IMR-90 (cell line): ENCODE results near the gene MNAT1. TPM values are rescaled to one million over a fixed set of nuclear protein-coding genes. Genes with fewer than 3 reads are reported as not detected.

Experiments used
- ATAC-seq: fragments of 200-7000 bp; cut with Tn5 transposase; 2 replicates; pipeline ENCODE4 v1.9.1; 2020; ENCODE audit warnings: low read depth, mild to moderate bottlenecking, moderate library complexity
- BruUV-seq: library from RNA; stranded (reverse); fragments of 400-500 nt; replicated peaks from 2 replicates; lab custom pipeline; 2021; lab: Mats Ljungman, UMichigan
- CTCF ChIA-PET: fragments of 300-600 bp; formaldehyde crosslinking; extraction: SDS; loops from one replicate; lab custom pipeline; 2021; ENCODE audit warnings: antibody characterized with exemption; lab: Yijun Ruan, JAX
- POLR2A ChIA-PET: fragments of 300-600 bp; sonication (Branson Sonifier 250); formaldehyde crosslinking; loops from one replicate; lab custom pipeline; 2022; ENCODE audit warnings: antibody characterized with exemption; ENCODE audit not compliant: unreplicated experiment; lab: Charles Lee
- DNase-seq: peaks from one replicate; pipeline ENCODE4 v3.0.0; 2013
- H2AFZ ChIP-seq: replicated peaks from 2 replicates; pipeline ENCODE3; 2013; ENCODE audit warnings: low read length, mild to moderate bottlenecking; ENCODE audit not compliant: poor library complexity
- H2AK5ac ChIP-seq: 2 replicates; pipeline ENCODE4 v1.6.1; 2013; ENCODE audit warnings: low read depth, low read length, inconsistent platforms
- H2AK9ac ChIP-seq: replicated peaks from 2 replicates; pipeline ENCODE3; 2013; ENCODE audit warnings: mild to moderate bottlenecking, low read depth, low read length, moderate library complexity; ENCODE audit not compliant: poor library complexity
- H2BK120ac ChIP-seq: 2 replicates; pipeline ENCODE4 v1.6.1; 2013; ENCODE audit warnings: low read depth, low read length, inconsistent platforms
- H2BK15ac ChIP-seq: 3 replicates; pipeline ENCODE4 v1.6.1; 2013; ENCODE audit warnings: low read depth, low read length, inconsistent platforms
- H2BK20ac ChIP-seq: 2 replicates; pipeline ENCODE4 v1.6.1; 2013; ENCODE audit warnings: low read depth, mild to moderate bottlenecking, inconsistent platforms, low read length, moderate library complexity
- H2BK5ac ChIP-seq: 2 replicates; pipeline ENCODE4 v1.6.1; 2013; ENCODE audit warnings: mild to moderate bottlenecking, low read depth, low read length, inconsistent platforms; ENCODE audit not compliant: poor library complexity, severe bottlenecking
- H3K14ac ChIP-seq: replicated peaks from 2 replicates; pipeline ENCODE4 v1.6.1; 2013; ENCODE audit warnings: low read depth, low read length, inconsistent platforms
- H3K18ac ChIP-seq: 2 replicates; pipeline ENCODE4 v1.6.1; 2013; ENCODE audit warnings: low read depth, low read length, control low read depth
- H3K23ac ChIP-seq: 2 replicates; pipeline ENCODE4 v1.6.1; 2013; ENCODE audit warnings: low read depth, low read length, inconsistent platforms
- H3K27ac ChIP-seq: 2 replicates; pipeline ENCODE4 v1.5.1; 2013; ENCODE audit warnings: mild to moderate bottlenecking, control low read depth, low read length; ENCODE audit not compliant: insufficient read depth
- H3K27me3 ChIP-seq: 2 replicates; pipeline ENCODE4 v1.6.1; 2013; ENCODE audit warnings: low read length; ENCODE audit not compliant: control insufficient read depth, insufficient read depth
- H3K36me3 ChIP-seq: 2 replicates; pipeline ENCODE4 v1.6.1; 2013; ENCODE audit warnings: low read length, mixed read lengths; ENCODE audit not compliant: control insufficient read depth, insufficient read depth
- H3K4ac ChIP-seq: 2 replicates; pipeline ENCODE4 v1.6.1; 2013; ENCODE audit warnings: low read depth, low read length, inconsistent platforms
- H3K4me1 ChIP-seq: 2 replicates; pipeline ENCODE4 v1.6.1; 2013; ENCODE audit warnings: low read length, mixed read lengths; ENCODE audit not compliant: control insufficient read depth, insufficient read depth
- H3K4me2 ChIP-seq: 2 replicates; pipeline ENCODE4 v1.6.1; 2013; ENCODE audit warnings: low read depth, mild to moderate bottlenecking, control low read depth, low read length, moderate library complexity
- H3K4me3 ChIP-seq: 2 replicates; pipeline ENCODE4 v1.5.1; 2013; ENCODE audit warnings: low read depth, mild to moderate bottlenecking, control low read depth, low read length, moderate library complexity; ENCODE audit not compliant: insufficient read depth
- H3K56ac ChIP-seq: 2 replicates; pipeline ENCODE4 v1.6.1; 2013; ENCODE audit warnings: low read length, inconsistent platforms; ENCODE audit not compliant: insufficient read depth; ENCODE audit errors: extremely low read depth
- H3K79me1 ChIP-seq, 2 experiments: 2 replicates each; pipeline ENCODE4 v1.6.1; 2013; ENCODE audit warnings: low read length in 2 of 2, inconsistent platforms in 1 of 2, low read depth in 1 of 2
- H3K9ac ChIP-seq: 2 replicates; pipeline ENCODE4 v1.6.1; 2013; ENCODE audit warnings: low read depth, low read length, control low read depth
- H3K9me1 ChIP-seq: 2 replicates; pipeline ENCODE4 v1.6.1; 2013; ENCODE audit warnings: low read length, inconsistent platforms; ENCODE audit not compliant: insufficient read depth
- H3K9me3 ChIP-seq: 2 replicates; pipeline ENCODE4 v1.6.1; 2013; ENCODE audit warnings: low read length; ENCODE audit not compliant: control insufficient read depth, insufficient read depth
- H4K20me1 ChIP-seq: 2 replicates; pipeline ENCODE4 v1.6.1; 2013; ENCODE audit warnings: low read length, inconsistent platforms; ENCODE audit not compliant: insufficient read depth
- H4K5ac ChIP-seq: 2 replicates; pipeline ENCODE4 v1.6.1; 2013; ENCODE audit warnings: mild to moderate bottlenecking, low read depth, low read length, control low read depth
- H4K8ac ChIP-seq, 2 experiments: 2 replicates each; pipeline ENCODE4 v1.6.1; 2013; ENCODE audit warnings: low read depth in 2 of 2, low read length in 2 of 2, control low read depth in 1 of 2, inconsistent platforms in 1 of 2
- H4K91ac ChIP-seq: 2 replicates; pipeline ENCODE4 v1.6.1; 2013; ENCODE audit warnings: low read depth, low read length, inconsistent platforms; ENCODE audit not compliant: insufficient read depth
- BHLHE40 ChIP-seq: fragments of 150-350 bp; IDR thresholded peaks from 2 replicates; pipeline ENCODE4 v1.6.1; 2016; ENCODE audit warnings: mild to moderate bottlenecking, low read depth, low read length
- ELK1 ChIP-seq: fragments of 150-350 bp; IDR thresholded peaks from 2 replicates; pipeline ENCODE4 v1.6.1; 2016; ENCODE audit warnings: low read depth, mild to moderate bottlenecking, low read length, moderate library complexity, borderline replicate concordance
- MAFK ChIP-seq: IDR thresholded peaks from 2 replicates; pipeline ENCODE4 v1.6.1; 2012; ENCODE audit warnings: low read depth, low read length, improper control_type of control experiment
- MXI1 ChIP-seq: IDR thresholded peaks from 2 replicates; pipeline ENCODE4 v1.6.1; 2012; ENCODE audit warnings: low read depth, mild to moderate bottlenecking, low read length, moderate library complexity, borderline replicate concordance
- NFE2L2 ChIP-seq: fragments of 150-350 bp; IDR thresholded peaks from 2 replicates; pipeline ENCODE4 v1.6.1; 2016; ENCODE audit warnings: low read depth, mild to moderate bottlenecking, low read length
- RAD21 ChIP-seq: IDR thresholded peaks from 2 replicates; pipeline ENCODE4 v1.6.1; 2012; ENCODE audit warnings: low read length, improper control_type of control experiment
- RCOR1 ChIP-seq: IDR thresholded peaks from 2 replicates; pipeline ENCODE4 v1.6.1; 2012; ENCODE audit warnings: mild to moderate bottlenecking, low read length, improper control_type of control experiment; ENCODE audit not compliant: insufficient replicate concordance
- SMC3 ChIP-seq: fragments of 150-350 bp; IDR thresholded peaks from 2 replicates; pipeline ENCODE4 v1.6.1; 2016; ENCODE audit warnings: low read depth, mild to moderate bottlenecking, antibody characterized with exemption, low read length, moderate library complexity
- dilution Hi-C: fragments of 300-500 bp; cut with HindIII; formaldehyde crosslinking; loops from one replicate; pipeline ENCODE4 v1.14.3; 2018; ENCODE audit warnings: low sequenced_read_pairs; ENCODE audit not compliant: unreplicated experiment
- in situ Hi-C: fragments of 300-500 bp; cut with MboI; formaldehyde crosslinking; loops from 3 replicates; pipeline ENCODE4 v1.14.3; 2019; ENCODE audit warnings: low sequenced_read_pairs, inconsistent platforms, mixed read lengths
- intact Hi-C: fragments of 100-400 bp; cut with micrococcal nuclease; formaldehyde crosslinking; loops from 2 replicates; pipeline ENCODE4 v1.10.0; 2022
- polyA plus RNA-seq, 3 experiments: library from polyadenylated mRNA; depleted of rRNA; stranded (reverse); fragments of >200 nt; gene quantifications; 2 replicates each; pipeline ENCODE4 v1.2.3, GENCODE V29; 2012; ENCODE audit warnings: low replicate concordance in 1 of 3
- total RNA-seq: library from RNA; depleted of rRNA; stranded (reverse); fragments of >200 nt; gene quantifications from 2 replicates; pipeline ENCODE4 v1.2.3, GENCODE V29; 2012
- TF ChIP-seq, protein P1 (sequence below): conservative IDR thresholded peaks from 2 replicates; pipeline ENCODE4 v1.5.1; 2012; ENCODE audit warnings: mild to moderate bottlenecking, low read depth, low read length, improper control_type of control experiment

Gene MNAT1
- total and polyA plus RNA-seq, 2 of the 4 experiments (the other 2 are of a cell fraction), result 48.2 to 53.0 TPM

DNA sequence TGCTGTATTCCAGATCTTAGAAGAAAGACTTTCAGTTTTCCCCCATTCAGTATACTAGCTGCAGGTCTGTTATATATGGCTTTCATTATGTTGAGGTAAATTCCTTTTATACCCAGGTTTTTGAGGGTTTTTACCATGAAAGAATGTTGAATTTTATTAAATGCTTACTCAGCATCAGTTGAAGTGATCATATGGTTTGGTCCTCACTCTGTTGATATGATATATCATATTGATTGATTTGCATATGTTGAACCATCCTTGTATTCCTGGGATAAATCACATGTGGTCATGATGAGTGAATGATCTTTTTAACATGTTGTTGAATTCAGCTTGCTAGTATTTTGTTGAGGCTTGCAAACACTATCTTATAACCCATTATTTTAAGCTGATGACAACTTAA is 149.6 kb downstream of the MNAT1 start:
- Histone ChIP-seq H3K4me3 (no peak overlapping the region), H3K27ac (no peak overlapping the region), H3K36me3 (peaks cover 4% of the 10 kb centered on the region), H3K56ac (no peak overlapping the region), H3K18ac (no peak overlapping the region), H2BK15ac (no peak overlapping the region), H2AFZ (no peak overlapping the region), H2BK5ac (no peak overlapping the region), H2AK9ac (no peak overlapping the region), H3K14ac (no peak overlapping the region), H4K91ac (no peak overlapping the region), H4K20me1 (no peaks in the 10 kb centered on the region), H2AK5ac (no peak overlapping the region), H3K9ac (no peak overlapping the region), H3K4me1 (no peaks in the 10 kb centered on the region), H4K5ac (no peak overlapping the region), H3K4me2 (no peak overlapping the region), H3K23ac (no peak overlapping the region), H3K27me3 (no peaks in the 10 kb centered on the region), H2BK20ac (no peak overlapping the region), H3K79me1 (peaks cover 6% of the 10 kb centered on the region in 2 experiments; a peak in 2 of 4 replicates), H4K8ac (no peak overlapping the region), H3K9me3 (peaks cover 2% of the 10 kb centered on the region; the same call in 1 of the 2 replicates), H3K9me1 (no peaks in the 10 kb centered on the region), H3K4ac (no peak overlapping the region), H2BK120ac (no peak overlapping the region)
- in situ Hi-C loops (no loop called here), dilution Hi-C loops (no loop called here), intact Hi-C loops (no loop called here)
- TF ChIP-seq, protein P1, sequence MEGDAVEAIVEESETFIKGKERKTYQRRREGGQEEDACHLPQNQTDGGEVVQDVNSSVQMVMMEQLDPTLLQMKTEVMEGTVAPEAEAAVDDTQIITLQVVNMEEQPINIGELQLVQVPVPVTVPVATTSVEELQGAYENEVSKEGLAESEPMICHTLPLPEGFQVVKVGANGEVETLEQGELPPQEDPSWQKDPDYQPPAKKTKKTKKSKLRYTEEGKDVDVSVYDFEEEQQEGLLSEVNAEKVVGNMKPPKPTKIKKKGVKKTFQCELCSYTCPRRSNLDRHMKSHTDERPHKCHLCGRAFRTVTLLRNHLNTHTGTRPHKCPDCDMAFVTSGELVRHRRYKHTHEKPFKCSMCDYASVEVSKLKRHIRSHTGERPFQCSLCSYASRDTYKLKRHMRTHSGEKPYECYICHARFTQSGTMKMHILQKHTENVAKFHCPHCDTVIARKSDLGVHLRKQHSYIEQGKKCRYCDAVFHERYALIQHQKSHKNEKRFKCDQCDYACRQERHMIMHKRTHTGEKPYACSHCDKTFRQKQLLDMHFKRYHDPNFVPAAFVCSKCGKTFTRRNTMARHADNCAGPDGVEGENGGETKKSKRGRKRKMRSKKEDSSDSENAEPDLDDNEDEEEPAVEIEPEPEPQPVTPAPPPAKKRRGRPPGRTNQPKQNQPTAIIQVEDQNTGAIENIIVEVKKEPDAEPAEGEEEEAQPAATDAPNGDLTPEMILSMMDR, result no peak
- TF ChIP-seq MAFK, result peak; percentile 94
- TF ChIP-seq NFE2L2, result no peak
- no peak for TF ChIP-seq SMC3
- TF ChIP-seq RAD21, result no peak
- TF ChIP-seq ELK1, result no peak
- TF ChIP-seq MXI1, result no peak
- TF ChIP-seq RCOR1, result no peak
- no peak for TF ChIP-seq BHLHE40
- DNase-seq (no peak), ATAC-seq (no peak)
- BruUV-seq, result no TSS peak
- CTCF ChIA-PET, result interaction anchor here (0.8 kb wide), 1 partner anchor 361 kb away, joined by 3 read pairs; no protein-coding TSS in a partner anchor
- POLR2A ChIA-PET, result no interaction called here
